ENCODE measurements around the gene MORN3. TPM values are rescaled to one million over a fixed set of nuclear protein-coding genes. Genes with fewer than 3 reads are reported as not detected.
A peak's percentile ranks its signal among the peaks of the same experiment; 100 is the strongest.

The MORN3 gene
- total and polyA plus RNA-seq, 9 of the 15 experiments (the other 6 are each of a cell fraction or from before 2014, with no cell fraction given): 0.09 to 0.27 (median 0.20) TPM

GRCh38 chr12:121712461-121713256 lies 43.2 kb upstream of the MORN3 start, which contains the start of gene TMEM120B (continued):
- TF ChIP-seq CBX8 (IDR thresholded peaks at IDR 0.05; ENCODE audit: borderline replicate concordance, extremely low read depth, low read depth, low read length, poor library complexity, severe bottlenecking) (no peak), ZNF586 (CRISPR knock-in tag; conservative IDR thresholded peaks at IDR 0.05) (no peak), MCM3 (IDR thresholded peaks at IDR 0.05) (no peak), HDGF (IDR thresholded peaks at IDR 0.05) (no peak), HDAC1 (IDR thresholded peaks at IDR 0.05) (peak in 1 of 2 experiments; percentile 78; a peak in 2 of 4 replicates), PHF20 (IDR thresholded peaks at IDR 0.05; ENCODE audit: partially characterized antibody) (no peak), ZNF174 (CRISPR knock-in tag; IDR thresholded peaks at IDR 0.05) (no peak), NKRF (IDR thresholded peaks at IDR 0.05; ENCODE audit: borderline replicate concordance) (peak; percentile 70; the same call in 1 of the 2 replicates), ZFX (CRISPR knock-in tag; IDR thresholded peaks at IDR 0.05) (peak; percentile 73), USF1 (CRISPR knock-in tag; IDR thresholded peaks at IDR 0.05) (no peak), HNRNPL (IDR thresholded peaks at IDR 0.05; ENCODE audit: low read depth, low read length) (0 out of 2 replicates have a peak, but pooled peaks have one; percentile 20), PHB (CRISPR knock-in tag; IDR thresholded peaks at IDR 0.05) (0 out of 2 replicates have a peak, but pooled peaks have one; percentile 35), MBD2 (IDR thresholded peaks at IDR 0.05; ENCODE audit: borderline replicate concordance, low read depth) (peak; percentile 14; the same call in 1 of the 2 replicates), SIN3A (IDR thresholded peaks at IDR 0.05; ENCODE audit: borderline replicate concordance in 2 of 2, control insufficient read depth in 1 of 2, low read depth in 2 of 2, low read length in 2 of 2) (peak; percentile 97), ZFP36 (IDR thresholded peaks at IDR 0.05; ENCODE audit: low read depth, low read length, partially characterized antibody) (no peak), MEIS2 (IDR thresholded peaks at IDR 0.05; ENCODE audit: partially characterized antibody) (peak; percentile 61), TCFL5 (CRISPR knock-in tag; conservative IDR thresholded peaks at IDR 0.05) (no peak), ZHX1 (conservative IDR thresholded peaks at IDR 0.05; ENCODE audit: low read length) (0 out of 2 replicates have a peak, but pooled peaks have one; percentile 52), PTRF (tag; IDR thresholded peaks at IDR 0.05) (no peak), NRF1 (conservative IDR thresholded peaks at IDR 0.05 in 1 of 2, IDR thresholded peaks at IDR 0.05 in 1 of 2) (peak; percentile 89 to 92), ZNF644 (tag; IDR thresholded peaks at IDR 0.05; ENCODE audit: low read depth) (no peak), E2F3 (CRISPR knock-in tag; IDR thresholded peaks at IDR 0.05) (no peak), CREM (IDR thresholded peaks at IDR 0.05; ENCODE audit: low read depth) (peak; percentile 92)
